GM12874 (cell line): ENCODE measurements around the gene COL28A1.

ENCODE experiments used
- TF ChIP-seq, protein P1 (sequence below): IDR thresholded peaks from 2 replicates; pipeline ENCODE4 v1.5.1; 2011; ENCODE audit warnings: low read depth, mild to moderate bottlenecking, control low read depth, low read length, moderate library complexity; ENCODE audit not compliant: insufficient read depth

The COL28A1 gene

DNA sequence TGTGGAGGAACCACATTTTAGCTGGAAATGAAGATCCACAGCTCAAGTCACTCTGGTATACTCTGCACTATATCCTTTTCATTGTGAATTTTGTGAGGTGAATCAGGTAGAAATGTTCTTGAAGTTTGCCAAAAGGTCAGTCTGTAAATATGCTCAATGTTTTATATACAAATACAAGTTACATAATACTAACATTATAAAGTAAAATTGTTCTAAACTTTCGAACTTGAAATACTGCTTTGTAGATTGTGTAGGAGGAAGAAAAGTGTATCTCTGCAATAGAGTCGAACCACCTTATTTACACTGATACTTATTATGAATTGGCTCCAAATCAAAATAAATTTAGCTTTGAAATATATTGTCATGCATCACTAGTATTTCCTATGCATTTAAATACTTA lies 38.0 kb upstream of the COL28A1 start:
- TF ChIP-seq, protein P1, sequence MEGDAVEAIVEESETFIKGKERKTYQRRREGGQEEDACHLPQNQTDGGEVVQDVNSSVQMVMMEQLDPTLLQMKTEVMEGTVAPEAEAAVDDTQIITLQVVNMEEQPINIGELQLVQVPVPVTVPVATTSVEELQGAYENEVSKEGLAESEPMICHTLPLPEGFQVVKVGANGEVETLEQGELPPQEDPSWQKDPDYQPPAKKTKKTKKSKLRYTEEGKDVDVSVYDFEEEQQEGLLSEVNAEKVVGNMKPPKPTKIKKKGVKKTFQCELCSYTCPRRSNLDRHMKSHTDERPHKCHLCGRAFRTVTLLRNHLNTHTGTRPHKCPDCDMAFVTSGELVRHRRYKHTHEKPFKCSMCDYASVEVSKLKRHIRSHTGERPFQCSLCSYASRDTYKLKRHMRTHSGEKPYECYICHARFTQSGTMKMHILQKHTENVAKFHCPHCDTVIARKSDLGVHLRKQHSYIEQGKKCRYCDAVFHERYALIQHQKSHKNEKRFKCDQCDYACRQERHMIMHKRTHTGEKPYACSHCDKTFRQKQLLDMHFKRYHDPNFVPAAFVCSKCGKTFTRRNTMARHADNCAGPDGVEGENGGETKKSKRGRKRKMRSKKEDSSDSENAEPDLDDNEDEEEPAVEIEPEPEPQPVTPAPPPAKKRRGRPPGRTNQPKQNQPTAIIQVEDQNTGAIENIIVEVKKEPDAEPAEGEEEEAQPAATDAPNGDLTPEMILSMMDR: no peak

DNA sequence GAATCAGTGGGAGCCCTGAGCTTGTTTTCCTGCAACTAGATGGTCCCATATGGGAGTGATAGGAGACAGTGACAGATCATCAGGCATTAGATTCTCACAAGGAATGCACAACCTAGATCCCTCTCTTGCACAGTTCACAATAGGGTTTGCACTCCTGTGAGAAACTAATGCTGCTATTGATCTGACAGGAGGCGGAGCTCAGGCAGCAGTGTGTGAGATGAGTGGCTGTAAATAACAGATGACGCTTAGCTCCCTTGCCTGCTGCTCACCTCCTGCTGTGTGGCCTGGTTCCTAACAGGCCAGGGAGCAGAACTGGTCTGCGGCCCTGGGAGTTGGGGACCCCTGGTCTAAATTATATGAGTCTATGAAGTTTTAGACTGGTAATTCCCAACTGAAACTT lies 34.9 kb upstream of the COL28A1 start:
- TF ChIP-seq, protein P1: no peak

DNA sequence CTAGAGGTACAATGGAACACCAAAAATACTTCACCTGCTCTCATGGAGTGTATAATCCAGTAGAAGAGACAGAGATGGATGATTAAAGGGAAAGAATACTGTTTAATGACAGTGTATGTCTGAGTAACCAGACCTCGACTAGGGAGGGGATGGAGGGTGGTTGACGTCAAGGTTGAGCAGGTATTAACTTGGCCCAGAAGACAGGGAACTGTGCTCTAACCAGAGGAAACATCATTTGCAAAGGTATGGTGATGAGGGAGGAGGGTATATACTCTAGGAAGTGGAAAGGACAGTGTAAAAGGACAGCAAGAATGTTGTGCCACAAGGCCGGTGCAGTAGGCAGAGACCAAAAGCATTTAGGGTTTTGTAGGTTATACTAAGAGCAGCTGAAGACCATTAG lies 33.9 kb upstream of the COL28A1 start:
- TF ChIP-seq, protein P1: no peak

DNA sequence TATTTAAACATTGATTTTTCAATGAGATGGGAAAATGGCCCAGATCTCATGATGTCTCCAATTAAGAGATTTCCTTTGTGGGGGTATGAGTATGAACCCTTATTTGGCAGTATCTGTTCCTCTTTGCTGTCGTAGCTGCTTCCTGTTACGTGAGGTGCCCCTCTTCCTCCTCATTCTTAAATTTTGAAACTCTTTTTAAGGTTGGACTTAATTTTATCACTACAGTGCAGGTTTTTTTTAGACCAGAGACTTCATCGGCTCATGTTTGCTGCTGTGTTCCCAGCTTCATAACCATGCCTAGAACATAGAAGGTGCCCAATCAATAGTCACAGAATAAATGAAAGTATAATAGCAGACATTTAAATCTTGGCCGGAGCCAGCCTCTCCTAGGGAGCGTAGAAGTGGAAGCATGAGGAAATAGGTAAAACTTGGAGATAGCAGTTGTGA lies 33.4 kb upstream of the COL28A1 start:
- TF ChIP-seq, protein P1: no peak

DNA sequence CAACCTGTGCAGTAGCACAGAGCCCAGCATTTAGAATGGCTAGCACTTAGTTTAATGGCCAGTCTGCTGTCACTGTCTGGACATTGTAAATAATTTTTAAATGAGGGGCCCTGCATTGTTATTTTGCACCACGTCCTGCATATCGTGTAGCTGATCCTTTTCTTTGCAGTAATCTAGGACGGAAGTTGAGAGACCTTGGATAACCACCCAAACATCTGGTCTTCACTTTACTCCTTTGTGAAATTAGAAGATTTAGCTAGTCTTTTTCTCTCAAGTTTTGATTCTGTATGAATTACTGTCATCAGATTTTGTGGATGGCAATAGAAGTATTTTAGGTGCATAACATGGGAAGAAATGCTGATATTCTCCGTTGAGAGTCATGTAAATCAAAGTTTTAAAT lies 32.9 kb upstream of the COL28A1 start:
- TF ChIP-seq, protein P1: no peak

DNA sequence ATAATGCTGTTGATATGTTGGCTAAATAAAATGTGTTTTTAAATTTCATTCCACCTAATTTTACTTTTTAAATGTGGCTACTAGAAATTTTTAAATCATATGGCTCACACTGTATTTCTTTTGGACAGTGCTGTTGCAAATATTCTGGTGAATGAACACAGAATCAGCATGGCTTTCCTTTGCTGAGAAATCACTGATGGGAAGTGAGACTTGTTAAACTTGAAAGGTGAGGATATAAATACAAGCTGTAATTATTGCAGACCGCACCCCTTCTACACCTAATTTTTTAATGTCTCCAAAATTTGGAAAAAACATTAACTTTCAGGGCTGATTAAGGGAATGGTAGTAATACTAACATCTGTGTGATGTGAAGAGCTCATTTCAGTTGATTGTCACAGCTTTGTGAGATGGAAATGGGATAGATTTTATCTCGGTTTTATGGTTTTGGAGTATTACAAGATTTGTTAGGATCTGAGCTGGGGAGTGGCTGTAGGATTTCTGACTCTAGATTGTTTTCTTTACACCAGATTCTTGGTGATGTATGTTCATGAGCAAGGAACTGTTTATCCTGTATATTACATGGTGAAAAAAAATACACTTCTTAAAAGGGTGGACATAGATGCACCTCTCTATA lies 32.3 kb upstream of the COL28A1 start:
- TF ChIP-seq, protein P1: no peak

DNA sequence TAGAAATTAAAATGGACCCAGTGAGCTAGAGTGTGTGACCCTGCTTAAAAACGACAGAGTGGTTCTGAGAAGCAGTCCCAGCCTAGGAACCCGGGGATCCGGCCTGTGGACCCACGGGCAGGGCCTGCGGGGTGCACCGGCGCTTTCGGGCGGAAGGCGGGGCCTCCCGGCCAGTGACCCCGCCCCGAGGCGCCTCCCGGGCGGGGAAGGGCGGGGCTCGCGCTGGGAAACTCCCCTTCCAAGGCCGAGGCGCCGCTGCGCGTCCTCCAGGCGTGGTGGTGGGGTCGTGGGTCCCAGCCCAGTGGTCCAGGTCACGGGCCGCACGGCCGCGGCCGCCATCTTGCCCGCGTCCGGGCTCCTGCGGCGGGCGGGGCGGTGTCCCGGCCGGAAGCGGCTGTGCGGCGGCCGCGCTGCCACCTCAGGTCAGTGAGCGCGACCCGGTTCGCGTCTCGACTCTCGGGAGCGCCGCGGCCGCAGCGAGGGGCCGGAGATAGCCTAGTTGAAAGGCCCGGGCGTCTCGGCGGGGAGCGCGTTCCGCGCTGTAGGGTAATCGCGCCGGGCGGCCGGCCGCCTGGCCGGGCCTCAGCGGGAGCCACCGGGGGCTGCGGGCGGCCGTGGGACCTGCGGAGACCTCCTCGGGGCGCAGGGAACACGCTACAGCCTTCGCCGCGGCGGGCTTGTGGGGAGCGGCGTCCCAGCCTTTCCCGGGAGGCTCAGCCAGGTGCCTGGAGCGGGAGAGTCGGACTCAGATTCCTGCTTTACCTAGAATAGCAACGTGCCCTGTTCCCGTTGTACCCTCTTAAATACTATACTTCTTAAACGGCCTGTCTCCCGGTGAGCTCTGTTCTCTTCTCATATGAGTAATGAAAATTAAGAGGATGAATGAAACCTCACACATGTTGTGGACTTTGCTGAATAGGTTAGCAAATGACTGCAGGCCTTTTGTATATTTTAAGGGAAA lies 31.3 kb upstream of the COL28A1 start, which contains the start of gene MIOS:
Gene MIOS, plus strand, starts transcription at position 234 of the 961 bp plus-strand sequence. CDS start 5,592 bp downstream, outside the sequence.
- TF ChIP-seq, protein P1: no peak
